B cell (primary cell): ENCODE results near the gene AQR.

Source experiments
- CTCF ChIP-seq: fragments of 200-600 bp; IDR thresholded peaks from one replicate; pipeline ENCODE4 v1.8.0; 2022; ENCODE audit warnings: antibody characterized with exemption, mild to moderate bottlenecking
- EZH2 ChIP-seq: IDR thresholded peaks from 2 replicates; pipeline ENCODE4 v1.6.1; 2012; ENCODE audit warnings: borderline replicate concordance, low read depth, mild to moderate bottlenecking, moderate library complexity, low read length; ENCODE audit not compliant: insufficient read depth, poor library complexity, severe bottlenecking

DNA sequence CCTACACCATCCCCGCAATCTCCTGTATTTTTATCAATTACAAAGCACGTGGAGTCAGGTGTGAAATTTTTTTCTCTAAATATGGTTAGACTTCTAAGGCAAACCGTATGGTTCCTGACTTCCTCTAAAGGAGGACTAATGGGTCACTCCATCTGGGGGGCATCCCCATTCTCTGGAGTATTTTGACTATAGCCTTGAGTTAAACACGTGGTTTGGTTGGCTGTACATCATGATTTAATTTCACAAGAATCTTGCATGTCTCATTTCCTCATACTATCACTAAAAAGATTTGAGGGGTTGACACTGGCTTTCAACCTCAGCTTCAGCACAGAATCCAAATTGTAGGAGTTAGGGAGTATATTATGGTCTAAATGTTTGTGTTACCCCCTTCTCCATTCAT is 43.8 kb upstream of the AQR start:
- no peak for TF ChIP-seq CTCF
- no peak for TF ChIP-seq EZH2
